Skeletal muscle satellite cell (primary cell): ENCODE data around the gene KAT6B.

Experiments
- H3K27me3 ChIP-seq: 2 replicates; pipeline ENCODE4 v1.7.0; 2013; ENCODE audit warnings: low read length; ENCODE audit not compliant: control insufficient read depth, insufficient read depth
- H3K36me3 ChIP-seq: 2 replicates; pipeline ENCODE4 v1.7.0; 2013; ENCODE audit warnings: mild to moderate bottlenecking, control low read depth, low read length; ENCODE audit not compliant: insufficient read depth
- H3K4me1 ChIP-seq: 2 replicates; pipeline ENCODE4 v1.7.0; 2013; ENCODE audit warnings: low read length; ENCODE audit not compliant: control insufficient read depth, insufficient read depth
- H3K4me2 ChIP-seq: 2 replicates; pipeline ENCODE4 v1.7.0; 2013; ENCODE audit warnings: mild to moderate bottlenecking, low read length
- H3K4me3 ChIP-seq: 2 replicates; pipeline ENCODE4 v1.7.0; 2013; ENCODE audit warnings: low read length
- H3K9ac ChIP-seq: 2 replicates; pipeline ENCODE4 v1.7.0; 2013; ENCODE audit warnings: mild to moderate bottlenecking, low read depth, low read length, moderate library complexity
- H3K9me3 ChIP-seq: replicated peaks from 2 replicates; pipeline ENCODE4 v1.7.0; 2013; ENCODE audit warnings: mild to moderate bottlenecking, control low read depth, low read length

KAT6B gene

DNA sequence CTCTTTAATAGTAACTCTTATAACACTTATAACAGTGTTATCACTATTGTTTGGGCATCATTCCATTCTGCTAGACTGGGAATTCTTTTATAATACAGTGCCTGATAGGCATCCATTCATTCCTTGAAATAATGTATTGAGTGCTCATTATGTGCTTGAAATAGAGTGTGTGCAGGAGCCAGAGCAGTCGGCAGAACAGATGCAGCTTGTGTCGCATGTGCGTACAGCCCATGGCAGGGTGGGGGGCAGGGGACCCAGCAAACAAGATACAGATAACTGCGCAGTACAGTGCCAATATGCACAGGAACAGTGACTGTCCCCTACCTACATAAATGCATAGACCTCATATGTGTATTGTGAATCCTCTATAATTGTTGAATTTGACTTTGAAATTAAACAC lies 99.3 kb downstream of the KAT6B start:
- H3K4me3 ChIP-seq = no peak overlapping the region
- H3K4me2 ChIP-seq = no peak overlapping the region
- peaks cover 68% of the 10 kb centered on the region for H3K4me1 ChIP-seq
- no peak overlapping the region for H3K9ac ChIP-seq
- no peaks in the 10 kb centered on the region for H3K9me3 ChIP-seq
- H3K36me3 ChIP-seq = no peaks in the 10 kb centered on the region
- no peaks in the 10 kb centered on the region for H3K27me3 ChIP-seq

DNA sequence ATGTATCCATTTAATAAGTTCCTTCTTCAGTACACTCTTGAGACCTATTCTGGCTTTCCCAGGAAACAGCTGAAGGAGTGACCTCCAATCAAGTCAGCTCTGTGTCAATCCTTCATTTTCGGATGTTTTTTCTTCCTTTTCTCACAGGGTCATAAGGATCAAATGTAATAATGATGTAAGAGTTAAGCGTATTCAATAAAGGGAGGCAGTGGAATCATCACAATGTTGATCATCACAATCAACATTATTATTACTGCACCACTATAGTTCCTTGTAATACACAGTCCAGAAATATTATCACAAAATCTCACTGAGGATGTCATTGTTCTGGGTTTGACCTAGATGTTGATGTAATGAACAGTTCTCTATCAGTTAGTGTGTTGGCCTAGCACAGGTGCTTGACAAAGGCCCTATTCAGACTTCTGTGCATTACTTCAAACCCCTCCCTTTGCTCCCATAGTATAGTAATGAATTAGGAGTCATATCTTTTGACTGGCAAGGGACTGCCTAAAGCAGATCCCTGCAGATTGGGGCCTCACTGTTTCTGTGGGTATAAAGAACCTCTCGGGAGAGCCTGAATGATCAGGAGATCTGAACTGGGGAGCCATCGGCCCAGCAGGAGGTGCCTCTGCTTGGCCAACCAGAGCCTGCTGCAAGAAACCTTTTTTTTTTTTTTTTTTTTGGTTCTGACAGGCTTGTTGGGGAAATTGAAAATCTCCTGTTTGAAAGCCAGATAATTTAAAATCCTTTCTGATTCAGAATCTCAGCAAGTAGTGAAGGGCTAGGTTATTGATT lies 100.6 kb downstream of the KAT6B start:
- Histone ChIP-seq H3K36me3 (no peaks in the 10 kb centered on the region), H3K4me2 (no peak overlapping the region), H3K9ac (no peak overlapping the region), H3K4me1 (peaks cover 64% of the 10 kb centered on the region), H3K9me3 (no peaks in the 10 kb centered on the region), H3K4me3 (no peak overlapping the region), H3K27me3 (no peaks in the 10 kb centered on the region)

DNA sequence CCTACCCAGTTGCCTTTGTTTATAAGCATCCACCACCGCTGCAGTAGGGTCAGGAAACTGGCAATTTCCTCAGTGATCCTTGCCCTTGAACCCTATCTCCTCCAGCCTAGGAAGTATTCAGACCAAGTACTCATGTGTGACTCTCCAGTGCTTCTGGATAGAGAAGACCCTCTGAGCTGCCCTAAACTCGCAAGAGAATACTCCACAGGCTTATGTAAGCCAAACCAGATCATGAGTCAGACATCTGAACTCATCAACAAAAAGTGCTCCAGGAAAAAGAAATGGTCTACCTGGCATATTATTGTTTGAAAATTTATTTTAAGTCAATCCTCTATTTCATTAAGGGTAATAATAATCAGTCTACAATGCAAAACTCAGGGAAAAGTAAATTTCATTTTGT lies 101.3 kb downstream of the KAT6B start:
- Histone ChIP-seq H3K27me3 (no peaks in the 10 kb centered on the region), H3K4me2 (no peak overlapping the region), H3K9me3 (no peaks in the 10 kb centered on the region), H3K4me3 (no peak overlapping the region), H3K9ac (no peak overlapping the region), H3K4me1 (peaks cover 57% of the 10 kb centered on the region), H3K36me3 (no peaks in the 10 kb centered on the region)

DNA sequence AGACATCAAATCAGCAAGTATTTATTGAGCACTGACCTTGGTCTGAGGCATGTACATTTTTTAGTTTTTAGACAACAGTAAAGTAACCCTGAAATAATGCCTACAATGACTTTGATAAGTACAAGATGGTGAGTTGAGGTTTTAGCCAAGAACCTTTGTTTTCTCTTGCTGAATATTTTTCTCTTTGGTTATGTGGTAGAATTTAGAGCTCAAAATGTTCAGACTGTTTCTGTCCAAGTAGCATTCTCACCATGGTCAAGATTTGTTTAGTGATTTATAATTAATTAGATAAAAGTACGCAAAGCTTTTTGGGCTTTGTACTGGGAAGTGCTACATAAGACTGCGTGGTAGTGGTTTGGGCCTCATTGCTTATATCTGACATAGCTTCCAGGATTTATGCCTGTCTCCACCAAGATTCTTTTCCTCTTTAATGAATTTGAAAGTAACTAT lies 102.4 kb downstream of the KAT6B start:
- Histone ChIP-seq H3K9ac (peak overlapping the region; percentile 48), H3K4me1 (peaks cover 46% of the 10 kb centered on the region), H3K27me3 (no peaks in the 10 kb centered on the region), H3K9me3 (no peaks in the 10 kb centered on the region), H3K36me3 (no peaks in the 10 kb centered on the region), H3K4me2 (peak overlapping the region; percentile 71), H3K4me3 (peak overlapping the region; percentile 2)

DNA sequence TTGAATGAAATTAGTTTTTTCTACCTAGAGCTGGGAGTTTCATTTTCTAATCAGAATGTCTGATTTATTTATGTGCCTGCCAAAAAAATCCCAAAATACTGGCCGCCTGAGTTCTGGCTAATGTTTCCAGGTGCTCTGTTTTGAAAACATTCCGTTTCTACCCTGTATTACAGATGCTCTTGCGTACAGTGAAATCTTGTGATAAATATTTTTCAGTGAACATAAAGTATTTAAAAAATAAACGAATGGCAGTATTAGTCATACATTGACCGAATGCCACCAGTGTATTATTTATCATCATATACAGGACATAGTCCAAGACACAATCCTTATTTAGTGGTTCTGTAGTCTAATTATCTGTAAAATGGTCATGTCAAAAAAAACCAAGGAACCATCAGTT lies 102.8 kb downstream of the KAT6B start:
- H3K27me3 ChIP-seq = no peaks in the 10 kb centered on the region
- H3K4me1 ChIP-seq = peaks cover 42% of the 10 kb centered on the region
- no peaks in the 10 kb centered on the region for H3K36me3 ChIP-seq
- H3K4me3 ChIP-seq = peak overlapping the region; percentile 2
- peak overlapping the region; percentile 48 for H3K9ac ChIP-seq
- peak overlapping the region; percentile 71 for H3K4me2 ChIP-seq
- no peaks in the 10 kb centered on the region for H3K9me3 ChIP-seq

DNA sequence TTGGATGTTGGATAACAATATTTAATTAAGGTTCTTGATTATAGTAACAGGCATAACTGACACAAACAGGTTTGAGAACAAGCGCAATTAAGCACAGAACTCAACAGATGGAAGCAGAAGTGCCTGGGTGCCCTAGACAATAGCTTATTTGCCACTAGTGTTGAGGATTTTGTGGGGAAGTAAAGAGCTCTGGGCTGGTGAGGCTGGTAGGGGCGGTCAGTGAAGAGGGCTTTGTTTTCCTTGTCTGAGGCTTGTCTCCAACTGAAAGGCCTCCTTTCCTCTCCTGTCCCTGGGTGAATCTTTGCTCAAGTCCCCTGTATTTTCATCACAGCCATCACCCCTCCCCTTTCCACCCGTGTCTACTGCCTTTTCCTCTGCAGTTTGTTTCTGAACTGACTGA lies 104.6 kb downstream of the KAT6B start:
- no peak overlapping the region for H3K4me2 ChIP-seq
- H3K9ac ChIP-seq = no peak overlapping the region
- no peak overlapping the region for H3K4me3 ChIP-seq
- H3K9me3 ChIP-seq = no peaks in the 10 kb centered on the region
- no peaks in the 10 kb centered on the region for H3K36me3 ChIP-seq
- H3K27me3 ChIP-seq = no peaks in the 10 kb centered on the region
- peaks cover 26% of the 10 kb centered on the region for H3K4me1 ChIP-seq

DNA sequence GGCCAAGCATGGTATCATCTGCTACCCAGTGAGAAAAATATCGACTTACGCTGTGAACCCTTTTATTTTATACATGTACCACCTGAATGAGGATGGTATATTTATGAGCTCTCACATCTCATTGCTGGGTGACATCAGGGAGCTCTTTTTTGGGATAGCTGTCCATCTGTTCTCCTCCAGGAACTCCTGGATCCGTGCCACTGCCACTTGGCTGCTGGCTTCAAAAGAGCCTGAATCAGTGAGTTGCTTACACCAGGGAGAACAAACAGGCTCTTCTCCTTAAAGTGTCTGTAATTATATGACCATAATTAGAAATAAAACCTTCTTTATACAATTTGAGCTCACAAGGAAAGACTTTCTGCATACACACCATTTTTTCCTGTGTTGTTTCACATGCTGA lies 106.2 kb downstream of the KAT6B start:
- Histone ChIP-seq H3K4me1 (peaks cover 32% of the 10 kb centered on the region), H3K27me3 (no peaks in the 10 kb centered on the region), H3K4me3 (no peak overlapping the region), H3K36me3 (no peaks in the 10 kb centered on the region), H3K9me3 (no peaks in the 10 kb centered on the region), H3K4me2 (no peak overlapping the region), H3K9ac (no peak overlapping the region)

DNA sequence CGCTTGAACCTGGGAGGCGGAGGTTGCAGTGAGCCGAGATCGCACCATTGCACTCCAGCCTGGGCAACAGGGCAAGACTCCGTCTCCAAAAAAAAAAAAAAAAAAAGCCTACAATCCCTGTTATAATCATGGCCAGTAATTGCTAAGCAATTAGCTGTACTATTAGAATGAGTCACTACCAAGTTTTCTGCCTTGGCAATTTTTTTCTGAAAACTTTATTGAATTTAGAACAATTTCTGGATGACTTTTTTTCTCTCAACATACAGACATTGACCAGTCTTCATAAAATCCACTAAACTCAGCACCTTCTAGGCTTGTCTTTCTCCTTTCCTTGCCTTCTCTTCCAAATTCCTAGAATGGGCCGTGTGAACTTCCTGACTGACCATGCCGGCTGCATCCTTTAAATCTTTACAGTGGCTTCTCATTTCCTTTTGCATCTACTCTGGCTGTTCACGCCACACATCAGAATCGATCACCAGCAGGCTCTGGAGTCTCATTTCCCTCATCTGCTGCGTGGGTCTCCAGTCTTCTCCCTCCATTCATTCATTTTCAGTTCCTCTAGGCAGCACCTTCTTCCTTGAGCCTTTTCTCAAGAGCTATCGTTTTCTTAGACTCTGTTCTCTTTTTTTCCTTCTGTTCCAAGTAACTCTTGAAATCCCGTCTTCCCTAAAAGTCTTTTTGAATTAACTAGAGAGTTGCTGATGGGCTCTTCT lies 107.9 kb downstream of the KAT6B start:
- peaks cover 20% of the 10 kb centered on the region for H3K4me1 ChIP-seq
- H3K4me2 ChIP-seq = no peak overlapping the region
- H3K4me3 ChIP-seq = no peak overlapping the region
- H3K9me3 ChIP-seq = no peaks in the 10 kb centered on the region
- no peaks in the 10 kb centered on the region for H3K36me3 ChIP-seq
- H3K9ac ChIP-seq = no peak overlapping the region
- H3K27me3 ChIP-seq = no peaks in the 10 kb centered on the region

DNA sequence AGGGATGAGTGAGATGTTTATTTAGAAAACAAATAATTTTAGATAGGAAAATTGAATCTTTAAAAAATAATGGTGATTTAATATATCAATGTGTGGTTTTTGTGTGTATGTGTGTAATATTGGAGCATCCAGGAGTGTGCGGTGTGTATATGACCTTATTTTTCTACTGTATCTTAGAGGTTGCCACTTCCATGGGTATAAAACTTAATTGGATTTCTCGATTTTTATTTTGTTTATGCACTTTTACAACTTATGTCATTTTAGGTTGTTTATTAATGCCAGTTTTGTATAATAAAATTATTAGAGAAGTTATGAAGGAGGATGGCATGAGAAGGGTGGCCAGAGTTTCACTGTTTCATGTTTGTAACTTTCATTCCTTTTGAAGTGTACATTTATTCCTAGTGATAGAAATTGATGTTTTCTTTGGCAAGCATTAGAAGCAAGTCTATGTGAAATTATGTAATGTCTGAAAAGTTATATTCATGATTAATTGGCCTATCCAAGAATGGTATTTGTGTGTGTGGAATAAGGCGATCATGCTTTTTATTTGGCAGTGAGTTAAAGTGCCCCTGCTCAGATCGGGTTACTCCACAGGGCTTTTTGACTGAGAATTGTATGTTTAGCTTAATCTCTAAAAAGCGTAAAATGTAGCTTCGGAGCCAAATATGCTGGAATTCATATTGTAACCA lies 110.3 kb downstream of the KAT6B start:
- Histone ChIP-seq H3K9me3 (no peaks in the 10 kb centered on the region), H3K36me3 (no peaks in the 10 kb centered on the region), H3K4me1 (peaks cover 20% of the 10 kb centered on the region), H3K4me3 (no peak overlapping the region), H3K27me3 (no peaks in the 10 kb centered on the region), H3K9ac (no peak overlapping the region), H3K4me2 (peak overlapping the region; percentile 59)

DNA sequence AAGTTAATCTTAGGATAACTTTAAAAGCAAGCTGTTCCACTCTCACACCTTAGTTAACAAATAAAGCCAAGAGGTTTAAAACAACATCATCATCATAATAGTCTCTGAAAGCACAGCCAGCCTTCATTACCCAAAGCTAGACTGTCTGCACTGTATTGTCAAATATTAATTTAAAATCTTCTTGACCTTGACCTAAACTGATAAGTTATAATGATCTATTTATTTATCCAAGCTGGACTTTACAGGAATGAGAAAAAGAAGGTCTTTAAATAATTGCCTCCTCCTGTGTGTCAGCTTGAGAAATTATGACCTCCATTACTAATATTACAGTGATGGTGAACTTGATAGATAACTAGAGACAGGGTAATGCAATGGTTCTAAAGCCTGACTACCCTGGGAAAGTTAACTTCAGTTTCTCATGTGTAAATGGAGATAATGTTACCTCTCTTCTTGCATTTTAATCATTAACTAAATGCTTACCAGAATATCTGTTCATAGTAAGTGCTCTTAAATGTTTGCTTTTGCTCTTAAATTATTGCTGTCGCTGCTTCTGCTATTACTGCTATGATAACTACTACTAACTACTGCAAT lies 111.0 kb downstream of the KAT6B start:
- Histone ChIP-seq H3K4me1 (peaks cover 20% of the 10 kb centered on the region), H3K4me3 (no peak overlapping the region), H3K9me3 (no peaks in the 10 kb centered on the region), H3K9ac (no peak overlapping the region), H3K4me2 (peak overlapping the region; percentile 59), H3K36me3 (no peaks in the 10 kb centered on the region), H3K27me3 (no peaks in the 10 kb centered on the region)

DNA sequence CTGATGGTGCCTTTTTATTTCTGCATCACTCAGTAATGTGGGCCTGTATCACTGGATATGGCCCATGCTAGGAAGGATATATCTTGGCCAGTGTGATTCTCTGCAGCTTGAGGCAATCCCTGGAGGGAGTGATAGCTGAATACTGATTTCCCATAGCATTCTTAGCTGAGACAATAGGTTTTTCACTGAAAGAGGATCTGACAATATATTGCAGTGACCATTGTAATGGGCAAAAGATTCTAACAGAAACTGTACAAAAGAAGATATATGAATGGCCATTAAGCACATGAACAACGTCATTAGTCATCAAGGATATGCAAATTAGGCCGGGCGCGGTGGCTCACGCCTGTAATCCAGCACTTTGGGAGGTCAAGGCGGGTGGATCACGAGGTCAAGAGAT lies 117.8 kb downstream of the KAT6B start:
- peaks cover 9% of the 10 kb centered on the region for H3K4me1 ChIP-seq
- no peaks in the 10 kb centered on the region for H3K9me3 ChIP-seq
- no peak overlapping the region for H3K4me3 ChIP-seq
- no peak overlapping the region for H3K9ac ChIP-seq
- H3K27me3 ChIP-seq = no peaks in the 10 kb centered on the region
- no peaks in the 10 kb centered on the region for H3K36me3 ChIP-seq
- H3K4me2 ChIP-seq = no peak overlapping the region
